HG03575 (cell line): ENCODE data around the gene ARHGEF7.

Experiments used
- ATAC-seq: cut with Tn5 transposase; IDR thresholded peaks from one replicate; pipeline ENCODE4 v1.9.1; 2021; ENCODE audit not compliant: unreplicated experiment, insufficient number of reproducible peaks, low FRiP score; ENCODE audit errors: extremely low read depth

Gene ARHGEF7

DNA sequence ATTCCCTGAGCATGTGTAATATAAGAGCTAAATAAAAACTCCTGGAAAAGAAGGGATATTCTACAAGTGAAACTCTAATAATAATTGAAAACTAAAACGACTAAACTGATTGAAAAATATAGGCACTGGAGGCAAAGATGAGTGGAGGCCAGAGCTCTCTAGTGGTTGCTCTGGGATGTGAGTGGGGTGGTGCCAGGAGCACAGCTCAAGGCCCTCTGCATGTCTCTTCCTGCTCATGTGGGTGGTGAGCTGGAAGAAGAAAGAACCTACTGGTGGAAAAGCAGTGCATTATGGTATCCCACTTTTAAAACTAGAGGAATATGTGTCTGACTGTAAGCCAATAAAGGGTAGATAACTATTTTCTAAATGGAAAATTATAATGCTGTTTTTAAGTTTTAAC lies 15.8 kb upstream of the ARHGEF7 start:
- no peak for ATAC-seq

- ATAC-seq, result no peak
These were observed 5.1 kb upstream of the ARHGEF7 start for GRCh38 chr13:111110054-111110453.

DNA sequence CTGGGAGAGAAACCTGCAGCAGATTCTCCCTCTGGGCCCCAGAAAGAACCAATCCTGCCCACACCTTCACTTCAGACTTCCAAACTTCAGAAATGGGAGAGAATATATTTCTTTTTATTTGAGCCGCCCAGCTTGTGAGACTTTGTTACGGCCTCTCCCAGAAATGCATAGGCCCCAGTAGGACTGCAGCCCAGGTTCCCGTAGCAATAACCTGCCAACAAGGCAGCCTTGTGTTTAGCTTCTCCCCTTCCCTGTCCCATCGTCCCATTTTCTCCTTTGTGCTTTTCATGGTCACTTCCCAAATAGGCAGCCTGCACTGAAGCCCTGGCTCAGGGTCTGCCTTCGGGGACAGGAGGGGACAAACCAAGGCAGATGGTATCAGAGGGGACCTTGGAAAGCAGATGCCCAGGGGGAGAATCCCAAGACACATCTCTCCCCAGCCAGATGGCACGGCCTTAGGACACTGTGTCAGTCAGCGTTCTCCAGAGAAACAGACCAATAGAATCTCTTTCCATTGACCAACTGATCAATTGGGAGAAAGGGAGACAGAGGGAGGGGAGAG lies 3.7 kb upstream of the ARHGEF7 start:
- no peak for ATAC-seq

- no peak for ATAC-seq
These were observed 2.9 kb upstream of the ARHGEF7 start for GRCh38 chr13:111112196-111112595.

- ATAC-seq, result no peak
These were observed 599 bp upstream of the ARHGEF7 start for GRCh38 chr13:111114362-111115060.

- ATAC-seq, result no peak
These were observed 933 bp downstream of the ARHGEF7 start for GRCh38 chr13:111115965-111116521.

- no peak for ATAC-seq
These were observed 1.7 kb downstream of the ARHGEF7 start for GRCh38 chr13:111116856-111117255.

GRCh38 chr13:111117289-111117688 lies 2.2 kb downstream of the ARHGEF7 start:
- no peak for ATAC-seq

DNA sequence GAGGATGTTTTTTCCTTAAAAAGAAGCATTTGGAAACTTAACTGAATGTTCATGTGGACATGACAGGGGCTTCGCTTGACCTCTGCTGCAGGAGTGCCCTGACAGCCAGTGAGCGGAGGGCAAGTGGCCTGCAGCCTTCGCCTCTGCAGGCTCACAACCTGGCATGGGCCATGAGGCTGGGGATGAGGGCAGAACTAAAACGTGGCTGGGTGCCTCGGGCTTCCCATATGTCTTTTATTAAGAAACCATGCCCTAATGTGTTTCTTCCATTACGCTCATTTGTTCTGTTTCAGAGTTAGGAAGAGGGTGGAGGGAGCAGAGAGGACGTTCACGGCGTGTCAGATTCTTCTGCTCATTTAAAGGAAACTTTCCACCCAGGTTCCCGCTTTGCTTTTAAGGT lies 2.9 kb downstream of the ARHGEF7 start:
- ATAC-seq, result no peak

GRCh38 chr13:111118898-111119607 lies 3.9 kb downstream of the ARHGEF7 start:
- no peak for ATAC-seq

DNA sequence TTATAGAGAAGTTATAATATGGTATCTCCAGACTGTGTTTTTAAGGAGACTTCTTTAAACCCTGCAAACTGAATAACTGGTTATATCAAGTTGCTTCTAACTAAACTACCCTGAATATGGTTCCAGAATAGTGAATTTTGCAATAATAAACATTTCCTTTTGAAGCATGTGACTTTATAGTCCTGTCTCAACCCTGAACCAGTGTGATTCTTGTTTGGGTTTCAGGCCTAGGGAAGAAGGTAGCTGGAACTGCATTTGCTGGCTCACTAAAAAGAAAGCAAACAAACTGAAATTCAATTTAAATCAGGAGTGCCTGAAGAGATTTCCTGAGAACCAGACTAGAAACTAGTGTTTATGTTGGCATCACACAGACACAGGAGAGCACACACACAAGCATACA lies 4.9 kb downstream of the ARHGEF7 start:
- ATAC-seq, result no peak

DNA sequence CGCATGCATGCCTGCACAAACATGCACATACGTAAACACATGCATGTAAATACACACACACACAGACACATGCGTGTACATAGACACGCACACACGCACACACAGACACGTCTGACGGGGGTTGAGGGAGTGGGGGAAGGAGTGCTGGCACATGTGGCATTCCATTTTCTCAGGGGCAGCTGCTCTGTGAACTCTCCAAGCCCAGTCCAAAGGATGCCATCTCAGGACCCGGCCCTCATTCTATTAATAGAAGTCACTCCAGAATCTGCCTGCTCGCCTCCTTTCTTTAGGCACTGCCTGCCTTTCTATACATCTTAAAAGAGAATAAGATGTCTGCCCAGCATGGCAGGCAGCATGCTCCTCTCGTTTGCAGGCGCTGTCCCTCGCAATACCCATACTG lies 5.3 kb downstream of the ARHGEF7 start:
- no peak for ATAC-seq

DNA sequence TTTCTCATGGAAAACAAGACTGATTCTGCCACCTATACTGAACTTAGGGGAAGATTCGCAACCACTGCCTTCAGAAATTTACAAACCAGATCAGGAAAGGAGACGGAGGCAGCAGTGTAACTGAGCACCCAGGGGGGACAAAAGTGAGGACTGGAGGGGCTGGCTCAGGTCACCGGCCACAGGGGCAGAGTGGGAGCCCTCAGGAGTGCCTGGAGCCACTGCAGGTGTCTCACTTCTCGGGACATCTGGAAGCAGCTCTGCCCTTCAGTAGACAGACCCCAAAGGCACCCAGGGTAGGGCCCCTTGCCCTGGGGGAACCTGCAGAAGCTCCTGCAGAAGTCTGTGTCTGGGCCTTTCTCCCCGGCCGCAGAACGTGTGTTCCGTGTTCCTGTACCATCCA lies 5.8 kb downstream of the ARHGEF7 start:
- ATAC-seq, result no peak

DNA sequence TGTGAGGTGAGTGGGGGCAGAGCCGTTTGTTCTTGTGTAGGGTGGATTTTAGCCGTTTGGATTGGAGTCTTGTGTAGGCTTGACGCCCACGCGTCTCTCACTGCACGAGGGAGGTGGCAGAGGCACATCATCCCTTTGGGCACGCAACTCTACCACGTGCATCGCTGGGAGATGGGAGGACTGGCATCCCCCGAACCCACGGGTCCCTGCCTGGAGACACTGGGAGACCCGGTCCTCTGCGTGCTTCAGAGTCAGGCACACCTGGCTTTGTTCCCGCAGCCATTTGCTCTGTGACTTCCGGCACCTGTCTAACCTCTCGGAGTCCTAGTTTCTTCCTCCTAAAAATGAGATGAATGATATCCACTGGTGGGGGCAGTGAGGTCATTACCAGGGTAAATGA lies 6.4 kb downstream of the ARHGEF7 start:
- no peak for ATAC-seq

GRCh38 chr13:111122056-111122455 lies 6.9 kb downstream of the ARHGEF7 start:
- no peak for ATAC-seq

GRCh38 chr13:111122631-111123030 lies 7.5 kb downstream of the ARHGEF7 start:
- no peak for ATAC-seq

DNA sequence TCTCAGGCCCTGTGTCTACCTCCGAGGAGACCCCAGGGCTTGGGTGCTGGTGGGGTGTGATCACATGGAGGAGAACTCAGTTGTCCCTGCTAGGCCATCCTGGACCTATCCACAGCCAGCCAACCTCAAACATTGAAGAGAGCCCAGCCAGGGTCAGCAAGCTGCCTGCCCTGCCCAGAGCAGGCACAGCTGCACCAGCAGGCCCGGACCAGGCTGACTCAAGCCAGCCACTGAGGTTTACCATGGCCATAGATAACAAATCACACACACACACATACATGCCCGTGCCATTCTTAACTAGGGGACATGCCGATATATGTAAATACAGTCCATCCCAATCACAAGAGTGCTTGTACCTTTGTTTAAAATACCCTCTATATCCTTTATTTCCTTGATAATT lies 8.1 kb downstream of the ARHGEF7 start:
- ATAC-seq, result no peak

DNA sequence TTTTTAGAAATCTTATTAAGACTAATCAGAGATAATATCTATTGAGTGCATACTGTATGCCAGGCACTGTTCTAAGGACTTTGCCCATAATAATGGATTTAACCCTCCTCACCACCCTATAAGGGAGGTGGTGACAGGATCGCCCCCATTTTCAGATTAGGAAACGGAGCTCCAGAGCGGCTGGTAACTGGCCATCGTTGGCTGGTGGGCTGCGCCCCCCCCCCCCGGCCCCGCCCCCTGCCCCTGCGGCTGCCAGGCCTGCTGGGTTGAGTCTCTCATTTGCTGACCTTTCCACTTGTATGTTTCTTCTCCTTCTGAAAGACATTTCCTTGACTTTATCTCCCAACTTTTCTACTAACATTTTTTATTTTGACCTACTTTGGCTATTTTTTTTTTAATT lies 8.5 kb downstream of the ARHGEF7 start:
- ATAC-seq, result no peak

DNA sequence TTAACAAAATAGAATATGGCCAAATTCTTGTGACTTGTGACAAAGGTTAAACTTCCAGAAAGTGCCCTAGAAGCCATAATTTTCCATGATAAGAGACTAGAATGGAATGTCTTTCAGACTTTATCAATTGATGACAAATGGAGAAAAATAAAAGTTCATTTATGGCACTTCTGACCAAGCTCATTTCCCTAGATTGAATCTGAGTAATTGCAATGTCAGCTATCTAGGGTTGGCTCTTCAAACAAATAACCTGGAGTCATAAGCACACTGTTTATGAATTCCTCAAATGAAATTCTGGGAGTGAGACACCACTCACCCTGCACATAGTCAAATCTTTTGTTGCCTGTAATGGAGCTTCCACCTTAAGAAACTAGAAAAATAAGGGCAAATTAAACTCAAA lies 11.4 kb downstream of the ARHGEF7 start:
- no peak for ATAC-seq

GRCh38 chr13:111129465-111130115 lies 14.5 kb downstream of the ARHGEF7 start:
- ATAC-seq, result peak; percentile 95
